GM06990 (cell line): ENCODE data around the gene IL1RL1.

Experiments used
- DNase-seq: peaks from one replicate; pipeline ENCODE4 v3.0.0-alpha.2; 2011; ENCODE audit not compliant: insufficient read length; ENCODE audit errors: extremely low read depth
- H3K27me3 ChIP-seq: replicated peaks from 2 replicates; pipeline ENCODE4 v1.6.0; 2011; ENCODE audit warnings: low read length; ENCODE audit not compliant: control insufficient read depth, insufficient read depth
- H3K36me3 ChIP-seq: 2 replicates; pipeline ENCODE4 v1.5.1; 2011; ENCODE audit warnings: low read length; ENCODE audit not compliant: control insufficient read depth, insufficient read depth
- H3K4me3 ChIP-seq: replicated peaks from 2 replicates; pipeline ENCODE4 v1.5.1; 2011; ENCODE audit warnings: low read depth, mild to moderate bottlenecking, control low read depth, low read length
- TF ChIP-seq, protein P1 (sequence below): IDR thresholded peaks from 2 replicates; pipeline ENCODE4 v1.5.1; 2011; ENCODE audit warnings: low read length, control low read depth, mild to moderate bottlenecking, inconsistent platforms; ENCODE audit not compliant: insufficient read depth, poor library complexity, severe bottlenecking

Gene IL1RL1

DNA sequence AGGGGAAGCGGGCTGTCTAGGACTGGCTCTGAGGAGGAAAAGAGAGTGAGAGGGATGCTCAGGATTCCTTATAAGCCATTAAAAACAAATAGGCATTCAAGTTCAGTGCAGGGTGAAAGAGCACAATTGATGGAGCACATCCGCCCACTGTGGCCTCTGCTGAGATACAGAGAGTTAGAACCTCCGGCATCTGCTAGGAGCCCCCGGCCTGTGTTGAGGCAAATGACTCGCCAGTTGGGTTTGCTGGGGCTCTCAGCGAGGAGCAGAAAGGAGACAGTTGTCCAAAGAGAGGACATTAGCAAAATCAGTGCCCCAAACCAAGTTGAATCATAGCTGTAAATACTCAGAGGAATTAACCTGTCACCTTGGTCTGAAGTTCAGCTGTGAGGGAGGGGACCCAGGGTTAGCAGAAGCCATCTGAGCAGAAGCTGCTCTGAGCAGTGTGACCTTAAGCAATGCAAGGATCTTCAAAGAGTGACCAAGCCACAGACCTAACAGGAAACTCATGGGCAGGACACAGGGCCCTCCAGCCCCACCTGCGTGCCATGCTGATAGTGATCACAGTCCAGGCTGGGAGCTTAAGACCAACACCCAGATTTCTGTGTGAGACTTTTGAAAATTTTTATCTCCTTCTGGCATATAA, 88.3 kb downstream of the IL1RL1 start:
- H3K4me3 ChIP-seq: no peak overlapping the region
- no peaks in the 10 kb centered on the region; the same call in 1 of the 2 replicates for H3K36me3 ChIP-seq
- DNase-seq: no peak
- TF ChIP-seq, protein P1, sequence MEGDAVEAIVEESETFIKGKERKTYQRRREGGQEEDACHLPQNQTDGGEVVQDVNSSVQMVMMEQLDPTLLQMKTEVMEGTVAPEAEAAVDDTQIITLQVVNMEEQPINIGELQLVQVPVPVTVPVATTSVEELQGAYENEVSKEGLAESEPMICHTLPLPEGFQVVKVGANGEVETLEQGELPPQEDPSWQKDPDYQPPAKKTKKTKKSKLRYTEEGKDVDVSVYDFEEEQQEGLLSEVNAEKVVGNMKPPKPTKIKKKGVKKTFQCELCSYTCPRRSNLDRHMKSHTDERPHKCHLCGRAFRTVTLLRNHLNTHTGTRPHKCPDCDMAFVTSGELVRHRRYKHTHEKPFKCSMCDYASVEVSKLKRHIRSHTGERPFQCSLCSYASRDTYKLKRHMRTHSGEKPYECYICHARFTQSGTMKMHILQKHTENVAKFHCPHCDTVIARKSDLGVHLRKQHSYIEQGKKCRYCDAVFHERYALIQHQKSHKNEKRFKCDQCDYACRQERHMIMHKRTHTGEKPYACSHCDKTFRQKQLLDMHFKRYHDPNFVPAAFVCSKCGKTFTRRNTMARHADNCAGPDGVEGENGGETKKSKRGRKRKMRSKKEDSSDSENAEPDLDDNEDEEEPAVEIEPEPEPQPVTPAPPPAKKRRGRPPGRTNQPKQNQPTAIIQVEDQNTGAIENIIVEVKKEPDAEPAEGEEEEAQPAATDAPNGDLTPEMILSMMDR: no peak
- H3K27me3 ChIP-seq: no peaks in the 10 kb centered on the region

DNA sequence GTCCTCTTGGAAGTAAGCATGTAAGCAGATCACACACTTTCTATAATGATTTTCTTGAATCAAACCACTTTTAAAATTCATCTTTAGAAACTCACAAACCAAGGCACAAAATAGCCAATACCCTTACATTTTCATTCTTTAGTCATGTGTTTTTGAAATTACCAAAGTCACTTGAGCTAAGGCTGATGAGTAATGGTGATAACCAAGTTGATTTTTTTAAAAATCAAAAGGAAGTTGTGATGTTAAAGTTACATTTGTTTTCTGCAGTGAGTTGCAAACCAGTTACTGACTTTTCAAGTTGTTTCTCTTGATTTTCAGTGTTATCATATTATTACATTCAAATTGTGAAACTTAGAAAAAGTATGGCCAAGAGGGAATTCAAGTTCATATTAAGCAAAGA, 90.1 kb downstream of the IL1RL1 start:
- no peaks in the 10 kb centered on the region for H3K27me3 ChIP-seq
- no peak overlapping the region for H3K4me3 ChIP-seq
- TF ChIP-seq, protein P1: no peak
- DNase-seq: no peak
- no peaks in the 10 kb centered on the region; the same call in 1 of the 2 replicates for H3K36me3 ChIP-seq
